HG03575 (cell line): Measurements from ENCODE around the gene GRIK4.

Experiments
- ATAC-seq: cut with Tn5 transposase; IDR thresholded peaks from one replicate; pipeline ENCODE4 v1.9.1; 2021; ENCODE audit not compliant: unreplicated experiment, insufficient number of reproducible peaks, low FRiP score; ENCODE audit errors: extremely low read depth

GRIK4 gene

GRCh38 chr11:120801801-120802689 is 290.5 kb downstream of the GRIK4 start:
- no peak for ATAC-seq

- ATAC-seq = no peak
Observed at GRCh38 chr11:120805960-120806555, 294.5 kb downstream of the GRIK4 start.

GRCh38 chr11:120807414-120808150 is 296.0 kb downstream of the GRIK4 start:
- no peak for ATAC-seq

- no peak for ATAC-seq
Observed at GRCh38 chr11:120808616-120809050, 297.1 kb downstream of the GRIK4 start.

- ATAC-seq = no peak
Observed at GRCh38 chr11:120810251-120810650, 298.7 kb downstream of the GRIK4 start.

- ATAC-seq = no peak
Observed at GRCh38 chr11:120811199-120811598, 299.7 kb downstream of the GRIK4 start.

GRCh38 chr11:120811731-120812130 is 300.2 kb downstream of the GRIK4 start:
- no peak for ATAC-seq

GRCh38 chr11:120814531-120815318 is 303.2 kb downstream of the GRIK4 start:
- ATAC-seq = no peak

GRCh38 chr11:120815319-120816100 is 304.0 kb downstream of the GRIK4 start:
- no peak for ATAC-seq

- no peak for ATAC-seq
Observed at GRCh38 chr11:120816176-120816575, 304.6 kb downstream of the GRIK4 start.

- no peak for ATAC-seq
Observed at GRCh38 chr11:120816711-120817110, 305.2 kb downstream of the GRIK4 start.

- ATAC-seq = no peak
Observed at GRCh38 chr11:120817158-120817557, 305.6 kb downstream of the GRIK4 start.

GRCh38 chr11:120818097-120818496 is 306.5 kb downstream of the GRIK4 start:
- ATAC-seq = no peak

- ATAC-seq = no peak
Observed at GRCh38 chr11:120819003-120819402, 307.5 kb downstream of the GRIK4 start.

- no peak for ATAC-seq
Observed at GRCh38 chr11:120819437-120820365, 308.2 kb downstream of the GRIK4 start.

- no peak for ATAC-seq
Observed at GRCh38 chr11:120823159-120823558, 311.6 kb downstream of the GRIK4 start.

GRCh38 chr11:120824242-120824641 is 312.7 kb downstream of the GRIK4 start:
- ATAC-seq = no peak
